Panc1 (cell line): ENCODE measurements around the gene CNTLN. TPM values are rescaled to one million over a fixed set of nuclear protein-coding genes. Genes with fewer than 3 reads are reported as not detected.
"Not testable (repeated sequence)": the region's sequence is repeated elsewhere in the genome, so short reads cannot be mapped to it uniquely, and the experiment has no call there.

Experiments
- ATAC-seq: fragments of 200-7000 bp; cut with Tn5 transposase; 2 replicates; pipeline ENCODE4 v1.9.1; 2020; ENCODE audit warnings: mild to moderate bottlenecking, moderate library complexity
- BruUV-seq: library from RNA; stranded (reverse); fragments of 400-500 nt; replicated peaks from 2 replicates; lab custom pipeline; 2021; lab: Mats Ljungman, UMichigan
- CTCF ChIA-PET: fragments of 300-600 bp; sonication (Branson Sonifier 250); formaldehyde crosslinking; loops from one replicate; lab custom pipeline; 2022; ENCODE audit warnings: antibody characterized with exemption; lab: Charles Lee
- POLR2A ChIA-PET: fragments of 300-600 bp; sonication (Branson Sonifier 250); formaldehyde crosslinking; loops from one replicate; lab custom pipeline; 2022; ENCODE audit warnings: antibody characterized with exemption; lab: Charles Lee
- DNase-seq: peaks from one replicate; pipeline ENCODE4 v3.0.0-alpha.2; 2010; ENCODE audit warnings: low read depth, low spot score
- H3K27ac ChIP-seq: 2 replicates; pipeline ENCODE4 v1.5.1; 2011; ENCODE audit warnings: mild to moderate bottlenecking, low read length, inconsistent platforms
- H3K27me3 ChIP-seq: fragments of 200-500 bp; sonication (Bioruptor generic); 2 replicates; pipeline ENCODE4 v1.6.0; 2014; ENCODE audit warnings: low read length, inconsistent platforms; ENCODE audit not compliant: control insufficient read depth, insufficient read depth
- H3K36me3 ChIP-seq: fragments of 200-500 bp; sonication (Bioruptor generic); 2 replicates; pipeline ENCODE4 v1.5.1; 2014; ENCODE audit warnings: inconsistent platforms, mild to moderate bottlenecking, low read length, moderate library complexity; ENCODE audit not compliant: control insufficient read depth, insufficient read depth
- H3K4me1 ChIP-seq: 2 replicates; pipeline ENCODE4 v1.5.1; 2011; ENCODE audit warnings: inconsistent platforms, mild to moderate bottlenecking, low read length, moderate library complexity; ENCODE audit not compliant: control insufficient read depth, insufficient read depth
- H3K4me3 ChIP-seq, 2 experiments: 2 replicates each; pipeline ENCODE4 v1.5.1; 2011 to 2012; ENCODE audit warnings: low read depth in 2 of 2, low read length in 2 of 2, mild to moderate bottlenecking in 2 of 2, inconsistent platforms in 1 of 2, moderate library complexity in 1 of 2
- H3K9me3 ChIP-seq: fragments of 200-500 bp; sonication (Bioruptor generic); 2 replicates; pipeline ENCODE4 v1.5.1; 2014; ENCODE audit warnings: low read depth, mild to moderate bottlenecking, inconsistent platforms, low read length, moderate library complexity; ENCODE audit not compliant: control insufficient read depth, insufficient read depth
- POLR2AphosphoS5 ChIP-seq: IDR thresholded peaks from 2 replicates; pipeline ENCODE4 v1.6.1; 2012; ENCODE audit warnings: mild to moderate bottlenecking, low read depth, low read length, moderate library complexity
- SIN3A ChIP-seq: IDR thresholded peaks from 2 replicates; pipeline ENCODE4 v1.6.1; 2012; ENCODE audit warnings: low read depth, mild to moderate bottlenecking, low read length, moderate library complexity, borderline replicate concordance; ENCODE audit not compliant: insufficient read depth
- TCF7L2 ChIP-seq: IDR thresholded peaks from 2 replicates; pipeline ENCODE4 v1.6.1; 2011; ENCODE audit warnings: mild to moderate bottlenecking, low read depth, low read length, inconsistent platforms
- in situ Hi-C: cut with HindIII; loops from 2 replicates; pipeline ENCODE4 v1.10.0; 2016; ENCODE audit warnings: low sequenced_read_pairs, low pct_unique_long_range_greater_than_20kb
- intact Hi-C: fragments of 100-400 bp; cut with micrococcal nuclease; formaldehyde crosslinking; loops from one replicate; pipeline ENCODE4 v1.10.0; 2022; ENCODE audit not compliant: unreplicated experiment
- total RNA-seq: library from RNA; stranded (reverse); gene quantifications from one replicate; pipeline ENCODE4 v1.2.1, GENCODE V29; 2021; ENCODE audit not compliant: unreplicated experiment
- TF ChIP-seq, protein P1 (sequence below): fragments of 450-650 bp; IDR thresholded peaks from 2 replicates; pipeline ENCODE4 v1.5.1; 2017; ENCODE audit warnings: mild to moderate bottlenecking
- TF ChIP-seq, protein P2 (sequence below), 2 experiments: IDR thresholded peaks; 2 replicates each; pipeline ENCODE4 v1.6.1; 2011 to 2012; ENCODE audit warnings: low read depth in 2 of 2, control low read depth in 1 of 2, low read length in 1 of 2, mild to moderate bottlenecking in 1 of 2, moderate library complexity in 1 of 2; ENCODE audit not compliant: insufficient read depth in 1 of 2

Gene CNTLN
- total RNA-seq, 1 experiment from 2014 or later: not detected

DNA sequence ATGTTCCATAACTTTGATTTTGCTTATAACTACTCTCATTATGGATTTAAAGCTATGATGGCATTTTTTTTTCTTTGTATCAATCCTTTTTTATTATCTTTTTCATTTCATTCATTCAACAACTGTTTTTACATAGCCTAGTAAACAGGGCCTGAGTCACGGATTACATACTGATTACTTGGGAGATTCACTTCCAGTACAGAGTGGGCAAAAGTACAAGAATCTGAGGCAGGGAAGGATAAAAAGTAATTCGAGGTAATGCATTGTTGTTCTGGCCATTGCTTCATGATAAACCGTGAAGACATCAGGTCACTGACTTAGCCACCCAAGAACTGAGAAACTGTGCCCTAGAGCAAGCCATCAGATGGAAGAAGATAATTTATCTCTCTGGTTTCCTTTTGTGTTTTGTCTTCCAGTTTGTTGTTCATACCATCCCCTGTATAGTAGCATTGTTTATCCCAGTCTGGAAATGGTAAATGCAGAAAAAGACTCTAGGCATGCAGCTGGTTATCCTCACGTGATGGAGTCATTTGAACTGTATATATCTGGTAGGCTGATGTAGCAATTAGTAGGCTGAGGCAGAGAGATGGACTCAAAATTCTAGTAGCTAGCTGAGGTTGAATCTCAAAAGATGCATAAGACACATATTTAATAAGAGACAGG, 145.6 kb downstream of the CNTLN start:
- Histone ChIP-seq H3K27ac (no peak overlapping the region), H3K4me1 (no peaks in the 10 kb centered on the region), H3K36me3 (no peaks in the 10 kb centered on the region), H3K4me3 (no peak overlapping the region), H3K27me3 (no peaks in the 10 kb centered on the region), H3K9me3 (no peaks in the 10 kb centered on the region)
- no peak for TF ChIP-seq SIN3A
- TF ChIP-seq, protein P1, sequence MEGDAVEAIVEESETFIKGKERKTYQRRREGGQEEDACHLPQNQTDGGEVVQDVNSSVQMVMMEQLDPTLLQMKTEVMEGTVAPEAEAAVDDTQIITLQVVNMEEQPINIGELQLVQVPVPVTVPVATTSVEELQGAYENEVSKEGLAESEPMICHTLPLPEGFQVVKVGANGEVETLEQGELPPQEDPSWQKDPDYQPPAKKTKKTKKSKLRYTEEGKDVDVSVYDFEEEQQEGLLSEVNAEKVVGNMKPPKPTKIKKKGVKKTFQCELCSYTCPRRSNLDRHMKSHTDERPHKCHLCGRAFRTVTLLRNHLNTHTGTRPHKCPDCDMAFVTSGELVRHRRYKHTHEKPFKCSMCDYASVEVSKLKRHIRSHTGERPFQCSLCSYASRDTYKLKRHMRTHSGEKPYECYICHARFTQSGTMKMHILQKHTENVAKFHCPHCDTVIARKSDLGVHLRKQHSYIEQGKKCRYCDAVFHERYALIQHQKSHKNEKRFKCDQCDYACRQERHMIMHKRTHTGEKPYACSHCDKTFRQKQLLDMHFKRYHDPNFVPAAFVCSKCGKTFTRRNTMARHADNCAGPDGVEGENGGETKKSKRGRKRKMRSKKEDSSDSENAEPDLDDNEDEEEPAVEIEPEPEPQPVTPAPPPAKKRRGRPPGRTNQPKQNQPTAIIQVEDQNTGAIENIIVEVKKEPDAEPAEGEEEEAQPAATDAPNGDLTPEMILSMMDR: no peak
- no peak for TF ChIP-seq POLR2AphosphoS5
- TF ChIP-seq TCF7L2: no peak
- TF ChIP-seq, protein P2, sequence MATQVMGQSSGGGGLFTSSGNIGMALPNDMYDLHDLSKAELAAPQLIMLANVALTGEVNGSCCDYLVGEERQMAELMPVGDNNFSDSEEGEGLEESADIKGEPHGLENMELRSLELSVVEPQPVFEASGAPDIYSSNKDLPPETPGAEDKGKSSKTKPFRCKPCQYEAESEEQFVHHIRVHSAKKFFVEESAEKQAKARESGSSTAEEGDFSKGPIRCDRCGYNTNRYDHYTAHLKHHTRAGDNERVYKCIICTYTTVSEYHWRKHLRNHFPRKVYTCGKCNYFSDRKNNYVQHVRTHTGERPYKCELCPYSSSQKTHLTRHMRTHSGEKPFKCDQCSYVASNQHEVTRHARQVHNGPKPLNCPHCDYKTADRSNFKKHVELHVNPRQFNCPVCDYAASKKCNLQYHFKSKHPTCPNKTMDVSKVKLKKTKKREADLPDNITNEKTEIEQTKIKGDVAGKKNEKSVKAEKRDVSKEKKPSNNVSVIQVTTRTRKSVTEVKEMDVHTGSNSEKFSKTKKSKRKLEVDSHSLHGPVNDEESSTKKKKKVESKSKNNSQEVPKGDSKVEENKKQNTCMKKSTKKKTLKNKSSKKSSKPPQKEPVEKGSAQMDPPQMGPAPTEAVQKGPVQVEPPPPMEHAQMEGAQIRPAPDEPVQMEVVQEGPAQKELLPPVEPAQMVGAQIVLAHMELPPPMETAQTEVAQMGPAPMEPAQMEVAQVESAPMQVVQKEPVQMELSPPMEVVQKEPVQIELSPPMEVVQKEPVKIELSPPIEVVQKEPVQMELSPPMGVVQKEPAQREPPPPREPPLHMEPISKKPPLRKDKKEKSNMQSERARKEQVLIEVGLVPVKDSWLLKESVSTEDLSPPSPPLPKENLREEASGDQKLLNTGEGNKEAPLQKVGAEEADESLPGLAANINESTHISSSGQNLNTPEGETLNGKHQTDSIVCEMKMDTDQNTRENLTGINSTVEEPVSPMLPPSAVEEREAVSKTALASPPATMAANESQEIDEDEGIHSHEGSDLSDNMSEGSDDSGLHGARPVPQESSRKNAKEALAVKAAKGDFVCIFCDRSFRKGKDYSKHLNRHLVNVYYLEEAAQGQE (IDR thresholded peaks at IDR 0.05; ENCODE audit: insufficient read depth in 1 of 2, low read depth in 2 of 2, low read length in 1 of 2): no peak
- POLR2A ChIA-PET: no interaction called here
- no TSS peak for BruUV-seq
- ATAC-seq: no peak
- in situ Hi-C loops: no loop called here
- intact Hi-C loops: no loop called here
- DNase-seq: no peak
- CTCF ChIA-PET: no interaction called here

DNA sequence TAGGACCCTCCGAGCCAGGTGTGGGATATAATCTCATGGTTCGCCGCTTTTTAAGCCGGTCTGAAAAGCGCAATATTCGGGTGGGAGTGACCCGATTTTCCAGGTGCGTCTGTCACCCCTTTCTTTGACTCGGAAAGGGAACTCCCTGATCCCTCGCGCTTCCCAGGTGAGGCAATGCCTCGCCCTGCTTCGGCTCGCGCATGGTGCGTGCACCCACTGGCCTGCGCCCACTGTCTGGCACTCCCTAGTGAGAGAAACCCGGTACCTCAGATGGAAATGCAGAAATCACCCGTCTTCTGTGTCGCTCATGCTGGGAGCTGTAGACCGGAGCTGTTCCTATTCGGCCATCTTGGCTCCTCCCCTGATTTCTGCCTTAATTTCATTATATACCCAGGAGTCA, 155.8 kb downstream of the CNTLN start:
- intact Hi-C loops, DNase-seq, H3K9me3 ChIP-seq, in situ Hi-C loops, H3K27me3 ChIP-seq, H3K4me1 ChIP-seq, CTCF ChIA-PET, H3K4me3 ChIP-seq, BruUV-seq, POLR2A ChIA-PET, H3K27ac ChIP-seq, ATAC-seq, H3K36me3 ChIP-seq: not testable (repeated sequence)

DNA sequence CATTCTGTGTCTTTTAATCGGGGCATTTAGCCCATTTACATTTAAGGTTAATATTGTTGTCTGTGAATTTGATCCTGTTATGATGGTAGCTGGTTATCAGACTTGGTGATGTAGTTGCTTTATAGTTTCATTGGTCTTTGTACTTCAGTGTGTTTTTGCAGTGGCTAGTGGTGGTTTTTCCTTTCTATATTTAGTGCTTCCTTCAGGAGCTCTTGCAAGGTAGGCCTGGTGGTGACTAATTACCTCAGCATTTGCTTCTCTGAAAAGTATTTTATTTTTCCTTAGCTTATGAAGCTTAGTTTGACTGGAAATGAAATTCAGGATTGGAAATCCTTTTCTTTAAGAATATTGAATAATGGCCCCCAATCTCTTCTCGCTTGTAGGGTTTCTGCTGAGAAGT, 156.9 kb downstream of the CNTLN start:
- H3K27me3 ChIP-seq: no peaks in the 10 kb centered on the region
- no TSS peak for BruUV-seq
- H3K36me3 ChIP-seq: no peaks in the 10 kb centered on the region
- intact Hi-C loops: no loop called here
- no peak for ATAC-seq
- no peak overlapping the region for H3K27ac ChIP-seq
- TF ChIP-seq TCF7L2: no peak
- TF ChIP-seq POLR2AphosphoS5: no peak
- TF ChIP-seq, protein P2 (IDR thresholded peaks at IDR 0.05; ENCODE audit: insufficient read depth in 1 of 2, low read depth in 2 of 2, low read length in 1 of 2): no peak
- TF ChIP-seq, protein P1: no peak
- no peak for TF ChIP-seq SIN3A
- in situ Hi-C loops: no loop called here
- CTCF ChIA-PET: no interaction called here
- H3K4me1 ChIP-seq: no peaks in the 10 kb centered on the region
- no peaks in the 10 kb centered on the region for H3K9me3 ChIP-seq
- no peak for DNase-seq
- POLR2A ChIA-PET: no interaction called here
- no peak overlapping the region for H3K4me3 ChIP-seq
